GM19463 (cell line): ENCODE data around the gene TMEM123.
"Not testable (repeated sequence)": the region's sequence is repeated elsewhere in the genome, so short reads cannot be mapped to it uniquely, and the experiment has no call there.

Experiments used
- ATAC-seq: cut with Tn5 transposase; IDR thresholded peaks from one replicate; pipeline ENCODE4 v1.9.1; 2021; ENCODE audit warnings: mild to moderate bottlenecking, moderate library complexity; ENCODE audit not compliant: unreplicated experiment

The TMEM123 gene

GRCh38 chr11:102449651-102450570 is 2.7 kb downstream of the TMEM123 start:
- no peak for ATAC-seq

GRCh38 chr11:102448869-102449224 is 3.7 kb downstream of the TMEM123 start:
- ATAC-seq: no peak

- ATAC-seq: no peak
Observed at GRCh38 chr11:102447941-102448868, 4.4 kb downstream of the TMEM123 start.

GRCh38 chr11:102447193-102447592 is 5.4 kb downstream of the TMEM123 start:
- peak; percentile 32 for ATAC-seq

- ATAC-seq: no peak
Observed at GRCh38 chr11:102446606-102447005, 6.0 kb downstream of the TMEM123 start.

GRCh38 chr11:102444693-102445092 is 7.9 kb downstream of the TMEM123 start:
- ATAC-seq: not testable (repeated sequence)

- ATAC-seq: not testable (repeated sequence)
Observed at GRCh38 chr11:102444142-102444541, 8.4 kb downstream of the TMEM123 start.

GRCh38 chr11:102439063-102439363 is 13.6 kb downstream of the TMEM123 start:
- ATAC-seq: not testable (repeated sequence)

- ATAC-seq: no peak
Observed at GRCh38 chr11:102438311-102439062, 14.1 kb downstream of the TMEM123 start.

GRCh38 chr11:102437727-102438126 is 14.8 kb downstream of the TMEM123 start:
- ATAC-seq: no peak

GRCh38 chr11:102436976-102437375 is 15.6 kb downstream of the TMEM123 start:
- no peak for ATAC-seq

GRCh38 chr11:102436561-102436960 is 16.0 kb downstream of the TMEM123 start:
- ATAC-seq: no peak

- no peak for ATAC-seq
Observed at GRCh38 chr11:102435688-102436087, 16.9 kb downstream of the TMEM123 start.

GRCh38 chr11:102433571-102433970 is 19.0 kb downstream of the TMEM123 start:
- not testable (repeated sequence) for ATAC-seq

- not testable (repeated sequence) for ATAC-seq
Observed at GRCh38 chr11:102432560-102432959, 20.0 kb downstream of the TMEM123 start.

- no peak for ATAC-seq
Observed at GRCh38 chr11:102431404-102431803, 21.2 kb downstream of the TMEM123 start.

GRCh38 chr11:102430158-102430836 is 22.3 kb downstream of the TMEM123 start:
- peak; percentile 80 for ATAC-seq

- ATAC-seq: no peak
Observed at GRCh38 chr11:102429691-102430090, 22.9 kb downstream of the TMEM123 start.

- ATAC-seq: no peak
Observed at GRCh38 chr11:102429226-102429625, 23.3 kb downstream of the TMEM123 start.

GRCh38 chr11:102428696-102429095 is 23.9 kb downstream of the TMEM123 start:
- no peak for ATAC-seq
